Measurements from ENCODE around the gene H1-8.

DNA sequence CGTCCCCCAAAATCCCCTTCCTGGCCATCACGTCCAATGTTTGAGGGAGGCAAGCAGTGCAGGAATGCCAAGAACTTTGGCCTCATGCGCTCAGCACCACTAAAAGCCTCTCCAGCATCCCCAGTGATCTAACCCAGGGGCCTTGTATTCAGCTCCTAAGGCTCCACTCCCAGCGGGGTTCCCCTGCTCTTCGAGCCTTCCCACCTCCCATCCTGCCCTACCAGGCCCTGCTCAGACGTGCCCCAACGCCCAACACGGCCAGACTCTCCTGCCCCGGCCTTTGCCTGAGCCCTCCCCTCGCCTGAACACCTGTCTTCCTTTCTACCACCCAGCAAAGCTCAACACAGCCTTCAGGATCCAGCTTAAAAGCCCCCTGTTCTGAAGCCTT lies 33.0 kb downstream of the H1-8 start:
- TF ChIP-seq, protein P1, sequence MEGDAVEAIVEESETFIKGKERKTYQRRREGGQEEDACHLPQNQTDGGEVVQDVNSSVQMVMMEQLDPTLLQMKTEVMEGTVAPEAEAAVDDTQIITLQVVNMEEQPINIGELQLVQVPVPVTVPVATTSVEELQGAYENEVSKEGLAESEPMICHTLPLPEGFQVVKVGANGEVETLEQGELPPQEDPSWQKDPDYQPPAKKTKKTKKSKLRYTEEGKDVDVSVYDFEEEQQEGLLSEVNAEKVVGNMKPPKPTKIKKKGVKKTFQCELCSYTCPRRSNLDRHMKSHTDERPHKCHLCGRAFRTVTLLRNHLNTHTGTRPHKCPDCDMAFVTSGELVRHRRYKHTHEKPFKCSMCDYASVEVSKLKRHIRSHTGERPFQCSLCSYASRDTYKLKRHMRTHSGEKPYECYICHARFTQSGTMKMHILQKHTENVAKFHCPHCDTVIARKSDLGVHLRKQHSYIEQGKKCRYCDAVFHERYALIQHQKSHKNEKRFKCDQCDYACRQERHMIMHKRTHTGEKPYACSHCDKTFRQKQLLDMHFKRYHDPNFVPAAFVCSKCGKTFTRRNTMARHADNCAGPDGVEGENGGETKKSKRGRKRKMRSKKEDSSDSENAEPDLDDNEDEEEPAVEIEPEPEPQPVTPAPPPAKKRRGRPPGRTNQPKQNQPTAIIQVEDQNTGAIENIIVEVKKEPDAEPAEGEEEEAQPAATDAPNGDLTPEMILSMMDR (IDR thresholded peaks at IDR 0.05 in 4 of 5, conservative IDR thresholded peaks at IDR 0.05 in 1 of 5): no peak
- TF ChIP-seq POLR2A (IDR thresholded peaks at IDR 0.05): no peak

All from gastrocnemius medialis (tissue), 4 donors.